AG10803 (cell line): ENCODE measurements around the gene PQBP1.
A peak's percentile ranks its signal among the peaks of the same experiment; 100 is the strongest.

ENCODE experiments used
- DNase-seq: peaks from one replicate; pipeline ENCODE4 v3.0.0; 2010; ENCODE audit warnings: low read depth
- H3K4me3 ChIP-seq: 2 replicates; pipeline ENCODE4 v1.5.1; 2011; ENCODE audit warnings: mild to moderate bottlenecking, low read length, control low read depth
- CTCF ChIP-seq: conservative IDR thresholded peaks from 2 replicates; pipeline ENCODE4 v1.5.1; 2011; ENCODE audit warnings: mild to moderate bottlenecking, low read length, control low read depth, inconsistent platforms

The PQBP1 gene

GRCh38 chrX:48919360-48919841 is 21.7 kb downstream of the PQBP1 start:
- H3K4me3 ChIP-seq: peak overlapping the region; percentile 56; the same call in 1 of the 2 replicates
- TF ChIP-seq CTCF: no peak
- no peak for DNase-seq

DNA sequence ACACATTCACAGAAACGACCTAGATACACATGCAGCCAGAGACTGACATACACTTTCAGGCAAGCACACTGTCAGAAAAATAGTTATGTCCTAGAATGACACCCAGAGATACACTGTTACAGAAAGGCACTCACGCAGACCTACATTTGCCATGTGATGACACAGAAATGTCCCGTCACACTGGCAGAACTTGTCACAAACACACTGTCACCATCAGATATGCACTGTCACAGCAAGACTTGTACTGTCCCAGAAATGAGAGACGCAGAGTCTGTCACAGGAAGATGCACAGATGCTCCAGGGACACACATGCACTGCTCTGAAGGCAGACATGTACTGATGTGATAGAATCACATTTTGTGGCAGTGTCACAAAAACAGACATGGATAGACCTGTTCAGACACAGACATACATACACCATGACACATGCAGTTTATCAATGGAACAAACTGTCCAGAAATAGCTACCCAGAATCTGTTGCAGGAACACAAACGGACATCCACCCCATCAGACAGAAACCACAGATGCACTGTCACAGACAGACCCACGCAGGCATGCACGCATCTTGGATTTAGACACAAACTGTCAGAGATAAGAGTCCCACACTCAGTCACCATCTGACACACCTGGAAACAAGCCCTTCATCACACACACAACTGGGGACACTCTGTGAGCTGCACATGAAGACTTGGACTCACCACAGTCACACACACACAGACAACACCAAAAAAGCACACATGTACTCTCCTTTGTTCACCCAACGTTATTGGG is 22.4 kb downstream of the PQBP1 start:
- no peak overlapping the region for H3K4me3 ChIP-seq
- DNase-seq: no peak
- TF ChIP-seq CTCF: no peak

DNA sequence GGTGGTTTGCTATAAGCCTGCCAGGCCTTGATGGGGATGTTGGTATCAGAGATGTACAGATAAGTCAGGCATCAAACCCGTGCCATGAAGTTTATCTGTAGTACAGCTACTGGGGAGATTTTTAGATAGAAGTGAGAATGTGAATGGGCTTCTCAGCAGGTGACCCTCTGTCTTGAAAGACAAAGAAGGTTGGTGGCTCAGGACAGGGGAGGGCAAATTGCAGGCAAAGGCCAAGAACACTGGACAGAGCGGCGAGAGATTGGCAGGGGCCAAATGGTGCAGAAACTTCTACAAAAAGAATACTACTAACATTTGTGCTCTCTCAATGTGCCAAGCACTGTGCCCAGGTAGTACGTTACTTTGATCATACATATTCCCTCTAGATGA is 23.0 kb downstream of the PQBP1 start:
- H3K4me3 ChIP-seq: no peak overlapping the region
- DNase-seq: no peak
- TF ChIP-seq CTCF: no peak

DNA sequence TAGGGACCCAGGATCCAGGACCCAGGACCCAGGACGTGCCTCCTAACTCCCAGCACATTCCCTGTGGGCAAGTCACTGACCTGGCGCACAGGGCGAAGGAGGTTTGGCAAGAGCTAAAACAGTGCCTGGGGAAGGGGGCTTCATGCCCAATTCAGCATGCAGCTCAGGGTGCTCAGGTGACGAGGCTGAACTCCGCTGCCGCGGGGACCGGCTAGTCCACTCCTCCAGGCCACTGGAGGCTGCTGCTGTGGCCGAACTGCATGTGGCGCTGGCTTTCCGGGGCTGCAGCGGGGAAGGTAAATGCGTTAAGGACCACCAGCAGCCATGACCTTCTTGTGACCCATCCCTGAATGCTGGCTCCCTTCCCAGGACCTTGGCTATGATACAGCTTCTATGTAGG is 26.0 kb downstream of the PQBP1 start:
- H3K4me3 ChIP-seq: no peak overlapping the region
- no peak for TF ChIP-seq CTCF
- no peak for DNase-seq

GRCh38 chrX:48924270-48924669 is 26.5 kb downstream of the PQBP1 start:
- no peak overlapping the region for H3K4me3 ChIP-seq
- TF ChIP-seq CTCF: no peak
- DNase-seq: no peak

GRCh38 chrX:48927123-48927522 is 29.4 kb downstream of the PQBP1 start:
- DNase-seq: no peak
- TF ChIP-seq CTCF: no peak
- H3K4me3 ChIP-seq: no peak overlapping the region

- no peak for DNase-seq
- H3K4me3 ChIP-seq: no peak overlapping the region
- TF ChIP-seq CTCF: no peak
Observed at GRCh38 chrX:48927736-48928382, 30.1 kb downstream of the PQBP1 start.
